Trophoblast cell (in vitro differentiated cells and primary cell): Measurements from ENCODE around the gene TAS2R40. TPM values are rescaled to one million over a fixed set of nuclear protein-coding genes. Genes with fewer than 3 reads are reported as not detected.

Source experiments
- DNase-seq, 2 donors: peaks; one replicate each; pipeline ENCODE4 v3.0.0-alpha.2; 2016
- H2AFZ ChIP-seq: 2 replicates; pipeline ENCODE4 v1.6.1; 2013; ENCODE audit warnings: low read length, moderate library complexity, mild to moderate bottlenecking; ENCODE audit not compliant: insufficient read depth, poor library complexity
- H2AK5ac ChIP-seq: 2 replicates; pipeline ENCODE4 v1.6.1; 2013; ENCODE audit warnings: mild to moderate bottlenecking, low read length
- H2BK120ac ChIP-seq: 2 replicates; pipeline ENCODE4 v1.6.1; 2013; ENCODE audit warnings: low read length, mild to moderate bottlenecking, moderate library complexity; ENCODE audit not compliant: insufficient read depth, poor library complexity
- H2BK12ac ChIP-seq: 2 replicates; pipeline ENCODE4 v1.6.1; 2013; ENCODE audit warnings: mild to moderate bottlenecking, low read length, moderate library complexity
- H2BK5ac ChIP-seq: 2 replicates; pipeline ENCODE4 v1.6.1; 2013; ENCODE audit warnings: low read length, low read depth, moderate library complexity, mild to moderate bottlenecking; ENCODE audit not compliant: poor library complexity
- H3K14ac ChIP-seq: 2 replicates; pipeline ENCODE4 v1.6.1; 2013; ENCODE audit warnings: mild to moderate bottlenecking, low read length
- H3K18ac ChIP-seq: 2 replicates; pipeline ENCODE4 v1.6.1; 2013; ENCODE audit warnings: mild to moderate bottlenecking, low read length
- H3K23ac ChIP-seq: 2 replicates; pipeline ENCODE4 v1.6.1; 2013; ENCODE audit warnings: low read length
- H3K27ac ChIP-seq: 2 replicates; pipeline ENCODE4 v1.5.1; 2013; ENCODE audit warnings: low read depth, mild to moderate bottlenecking, inconsistent platforms, low read length, moderate library complexity
- H3K27me3 ChIP-seq: 2 replicates; pipeline ENCODE4 v1.6.1; 2013; ENCODE audit warnings: inconsistent platforms, mild to moderate bottlenecking, low read length, moderate library complexity; ENCODE audit not compliant: insufficient read depth
- H3K36me3 ChIP-seq, 2 experiments: 1 replicate in 1 of 2; 2 replicates in 1 of 2; pipeline ENCODE4 v1.6.1; 2013; ENCODE audit warnings: low read length in 2 of 2, mild to moderate bottlenecking in 2 of 2, moderate library complexity in 1 of 2; ENCODE audit not compliant: insufficient read depth in 2 of 2, control insufficient read depth in 1 of 2
- H3K4ac ChIP-seq: 2 replicates; pipeline ENCODE4 v1.6.1; 2013; ENCODE audit warnings: low read depth, mild to moderate bottlenecking, low read length, moderate library complexity
- H3K4me1 ChIP-seq, 2 experiments: 1 replicate in 1 of 2; 2 replicates in 1 of 2; pipeline ENCODE4 v1.6.1; 2013; ENCODE audit warnings: low read length in 2 of 2, mild to moderate bottlenecking in 2 of 2, moderate library complexity in 1 of 2; ENCODE audit not compliant: insufficient read depth in 2 of 2, control insufficient read depth in 1 of 2
- H3K4me2 ChIP-seq: 2 replicates; pipeline ENCODE4 v1.6.1; 2013; ENCODE audit warnings: inconsistent platforms, mild to moderate bottlenecking, low read length, moderate library complexity
- H3K4me3 ChIP-seq: 2 replicates; pipeline ENCODE4 v1.5.1; 2013; ENCODE audit warnings: mild to moderate bottlenecking, low read depth, low read length, inconsistent platforms
- H3K79me1 ChIP-seq: one replicate; pipeline ENCODE4 v1.6.1; 2013; ENCODE audit warnings: low read length
- H3K79me2 ChIP-seq: 2 replicates; pipeline ENCODE4 v1.6.1; 2013; ENCODE audit warnings: low read length, mild to moderate bottlenecking; ENCODE audit not compliant: control insufficient read depth, insufficient read depth, poor library complexity
- H3K9ac ChIP-seq: 2 replicates; pipeline ENCODE4 v1.6.1; 2013; ENCODE audit warnings: mild to moderate bottlenecking, low read length
- H3K9me3 ChIP-seq: 2 replicates; pipeline ENCODE4 v1.6.1; 2013; ENCODE audit warnings: low read depth, mild to moderate bottlenecking, control low read depth, inconsistent platforms, low read length; ENCODE audit not compliant: insufficient read depth
- H4K12ac ChIP-seq: 2 replicates; pipeline ENCODE4 v1.6.1; 2013; ENCODE audit warnings: low read depth, mild to moderate bottlenecking, low read length, moderate library complexity
- H4K8ac ChIP-seq: 2 replicates; pipeline ENCODE4 v1.6.1; 2013; ENCODE audit warnings: low read depth, mild to moderate bottlenecking, low read length, moderate library complexity
- H4K91ac ChIP-seq: one replicate; pipeline ENCODE4 v1.6.1; 2013; ENCODE audit warnings: low read depth, mild to moderate bottlenecking, low read length, moderate library complexity
- WGBS: extraction: QIAGEN DNeasy Blood & Tissue Kit; methylation state at CpG from one replicate; pipeline ENCODE4 v1.1.7; 2013; ENCODE audit warnings: missing lambda C conversion rate; ENCODE audit not compliant: insufficient read length, insufficient coverage; ENCODE audit errors: extremely low coverage; 5-methylcytosine and 5-hydroxymethylcytosine counted together
- polyA plus RNA-seq: library from polyadenylated mRNA; stranded (reverse); fragments of 200-250 nt; gene quantifications from 2 replicates; pipeline ENCODE4 v1.2.3, GENCODE V29; 2013

The TAS2R40 gene
- polyA plus RNA-seq: not detected in 2 replicates

DNA sequence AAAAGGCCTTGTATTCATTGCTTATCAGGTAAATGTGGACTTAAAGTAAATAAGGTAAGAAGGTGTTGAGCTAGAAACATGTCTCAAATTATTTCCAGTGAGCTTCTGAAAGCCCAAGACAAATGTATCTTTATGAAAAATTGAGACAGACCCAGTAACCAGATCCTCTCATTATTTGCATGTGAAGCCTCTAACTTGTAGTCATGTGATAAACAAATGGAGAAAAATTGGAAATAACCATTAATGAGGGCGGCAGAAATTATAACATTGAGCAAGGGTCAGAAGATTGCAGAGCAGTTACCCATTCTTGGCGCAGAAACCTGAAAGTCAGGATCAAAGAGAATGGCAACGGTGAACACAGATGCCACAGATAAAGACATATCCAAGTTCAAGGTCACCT is at the start of gene TAS2R40:
Gene TAS2R40, plus strand, starts transcription at position 301 of the 400 bp plus-strand sequence. Its CDS starts 42 bp downstream, at position 343.
- H3K9ac ChIP-seq: no peak within 1 kb of the TSS
- H4K91ac ChIP-seq: no peak within 1 kb of the TSS
- peaks cover 3% of the 10 kb centered on the region for H3K79me1 ChIP-seq
- H3K4me1 ChIP-seq: peaks cover 8 to 19% of the 10 kb centered on the region in 2 experiments
- H3K4ac ChIP-seq: no peak within 1 kb of the TSS
- WGBS: no CpG with 5 or more reads among the region's 3 CpGs
- H2BK120ac ChIP-seq: no peak within 1 kb of the TSS
- no peak within 1 kb of the TSS for H3K14ac ChIP-seq
- H2AFZ ChIP-seq: no peak within 1 kb of the TSS
- no peak within 1 kb of the TSS for H3K18ac ChIP-seq
- no peak within 1 kb of the TSS for H3K23ac ChIP-seq
- no peak within 1 kb of the TSS for H4K8ac ChIP-seq
- no peaks in the 10 kb centered on the region for H3K36me3 ChIP-seq
- no peaks in the 10 kb centered on the region for H3K9me3 ChIP-seq
- H3K27ac ChIP-seq: no peak within 1 kb of the TSS
- no peak within 1 kb of the TSS for H2BK12ac ChIP-seq
- DNase-seq: no peak
- no peaks in the 10 kb centered on the region for H3K27me3 ChIP-seq
- H4K12ac ChIP-seq: no peak within 1 kb of the TSS
- H2BK5ac ChIP-seq: no peak within 1 kb of the TSS
- H3K79me2 ChIP-seq: no peaks in the 10 kb centered on the region
- H3K4me3 ChIP-seq: no peak within 1 kb of the TSS
- H3K4me2 ChIP-seq: no peak within 1 kb of the TSS
- H2AK5ac ChIP-seq: no peak within 1 kb of the TSS

DNA sequence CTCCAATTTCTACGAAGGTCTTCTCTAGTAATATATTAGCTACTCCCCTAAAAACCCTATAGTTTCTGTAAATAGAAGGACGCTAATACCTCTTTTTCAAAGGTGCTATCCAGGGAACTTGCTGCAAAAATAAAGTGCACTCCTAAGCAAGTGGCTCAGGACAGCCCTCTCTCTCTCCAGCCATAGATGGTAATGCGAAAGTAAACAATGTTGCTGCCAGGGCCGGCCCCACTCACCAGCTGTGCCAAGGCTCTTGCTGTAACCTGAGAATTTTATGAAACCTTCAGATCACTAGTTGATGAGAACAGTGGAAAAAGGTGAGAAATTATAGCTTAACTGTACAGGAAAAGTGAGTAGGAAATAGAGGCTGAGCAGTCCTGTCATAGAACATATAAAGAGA is 49.5 kb upstream of the TAS2R40 start:
- Histone ChIP-seq H3K9ac (no peak overlapping the region), H3K14ac (no peak overlapping the region), H4K12ac (no peak overlapping the region), H2BK12ac (no peak overlapping the region), H3K27ac (no peak overlapping the region), H3K27me3 (no peaks in the 10 kb centered on the region), H2BK120ac (no peak overlapping the region), H2AFZ (no peak overlapping the region), H2BK5ac (no peak overlapping the region), H3K36me3 (no peaks in the 10 kb centered on the region), H3K4me1 (no peaks in the 10 kb centered on the region), H4K8ac (no peak overlapping the region), H3K18ac (no peak overlapping the region), H3K9me3 (no peaks in the 10 kb centered on the region), H3K4me3 (no peak overlapping the region), H3K79me2 (no peaks in the 10 kb centered on the region), H3K4ac (no peak overlapping the region), H3K23ac (no peak overlapping the region), H3K79me1 (no peaks in the 10 kb centered on the region), H3K4me2 (no peak overlapping the region), H2AK5ac (no peak overlapping the region), H4K91ac (no peak overlapping the region)
- no CpG with 5 or more reads among the region's 4 CpGs for WGBS
- DNase-seq: no peak

DNA sequence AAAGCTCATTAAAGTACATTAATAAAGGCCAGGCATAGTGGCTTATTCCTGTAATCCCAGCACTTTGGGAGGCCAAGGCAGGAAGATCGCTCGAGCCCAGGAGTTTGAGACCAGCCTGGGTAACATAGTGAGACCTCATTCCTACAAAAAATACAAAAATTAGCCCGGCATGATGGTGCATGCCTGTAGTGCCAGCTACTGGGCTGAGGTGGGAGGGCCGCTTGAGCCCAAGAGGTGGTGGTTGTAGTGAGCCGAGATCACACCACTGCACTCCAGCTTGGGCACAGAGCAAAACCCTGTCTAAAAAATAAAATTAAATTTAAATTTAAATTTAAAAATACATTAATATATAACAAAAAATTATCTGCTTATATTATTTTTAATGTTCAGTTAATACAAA is 45.7 kb upstream of the TAS2R40 start:
- Histone ChIP-seq H2BK5ac (no peak overlapping the region), H3K4me2 (no peak overlapping the region), H3K27me3 (no peaks in the 10 kb centered on the region), H3K79me2 (no peaks in the 10 kb centered on the region), H3K18ac (no peak overlapping the region), H4K91ac (no peak overlapping the region), H2BK12ac (no peak overlapping the region), H3K23ac (no peak overlapping the region), H3K4me3 (no peak overlapping the region), H2AK5ac (no peak overlapping the region), H2BK120ac (no peak overlapping the region), H3K4ac (no peak overlapping the region), H2AFZ (no peak overlapping the region), H3K79me1 (no peaks in the 10 kb centered on the region), H3K4me1 (no peaks in the 10 kb centered on the region), H4K8ac (no peak overlapping the region), H3K9me3 (no peaks in the 10 kb centered on the region), H3K36me3 (no peaks in the 10 kb centered on the region), H3K27ac (no peak overlapping the region), H3K14ac (no peak overlapping the region), H3K9ac (no peak overlapping the region), H4K12ac (no peak overlapping the region)
- WGBS: no CpG with 5 or more reads among the region's 5 CpGs
- no peak for DNase-seq

DNA sequence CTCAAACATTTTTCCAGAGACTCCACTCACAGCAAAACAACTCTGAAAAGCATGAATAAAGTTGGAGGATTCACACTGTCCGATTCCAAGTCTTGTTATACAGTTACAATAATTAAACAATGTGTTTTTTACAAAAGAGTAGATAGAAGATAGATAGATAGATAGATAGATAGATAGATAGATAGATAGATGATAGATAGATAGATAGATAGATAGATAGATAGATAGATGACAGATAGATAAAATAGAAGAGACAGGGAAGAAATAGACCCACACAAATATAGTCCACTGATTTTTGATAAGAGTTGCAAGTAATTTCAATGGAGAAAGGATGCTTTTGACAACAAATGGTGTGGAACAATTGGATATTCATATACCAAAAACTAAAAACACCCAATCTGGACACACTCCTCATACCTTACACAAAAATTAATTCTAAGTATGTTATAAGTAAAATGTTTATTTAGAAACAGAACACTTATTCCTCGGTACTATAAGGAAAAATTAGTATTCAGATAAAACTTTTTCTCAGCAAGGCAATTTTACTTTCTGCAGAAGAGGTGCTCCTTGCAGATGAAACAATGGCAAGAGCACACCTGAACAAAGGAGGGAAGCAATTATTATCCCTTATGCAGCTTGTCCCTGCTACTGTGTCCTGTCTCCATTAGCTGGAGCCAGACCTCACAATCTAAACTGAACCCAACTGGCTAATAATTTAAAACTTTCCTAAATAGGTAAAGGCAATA is 44.3 kb upstream of the TAS2R40 start:
- H2AK5ac ChIP-seq: no peak overlapping the region
- H3K27me3 ChIP-seq: no peaks in the 10 kb centered on the region
- H2BK5ac ChIP-seq: no peak overlapping the region
- no peak overlapping the region for H3K27ac ChIP-seq
- H4K8ac ChIP-seq: no peak overlapping the region
- WGBS: no CpG with 5 or more reads among the region's 2 CpGs
- H4K12ac ChIP-seq: no peak overlapping the region
- H3K4me1 ChIP-seq: no peaks in the 10 kb centered on the region
- H3K9ac ChIP-seq: no peak overlapping the region
- H2BK12ac ChIP-seq: no peak overlapping the region
- H3K36me3 ChIP-seq: no peaks in the 10 kb centered on the region
- H2BK120ac ChIP-seq: no peak overlapping the region
- no peak overlapping the region for H3K18ac ChIP-seq
- H3K14ac ChIP-seq: no peak overlapping the region
- H3K4me3 ChIP-seq: no peak overlapping the region
- no peaks in the 10 kb centered on the region for H3K79me1 ChIP-seq
- H2AFZ ChIP-seq: no peak overlapping the region
- H4K91ac ChIP-seq: no peak overlapping the region
- H3K79me2 ChIP-seq: no peaks in the 10 kb centered on the region
- H3K9me3 ChIP-seq: no peaks in the 10 kb centered on the region
- DNase-seq: no peak
- no peak overlapping the region for H3K23ac ChIP-seq
- no peak overlapping the region for H3K4ac ChIP-seq
- H3K4me2 ChIP-seq: no peak overlapping the region
